ENCODE measurements around the gene ZG16B.

The ZG16B gene

GRCh38 chr16:2860826-2861567 lies 30.9 kb downstream of the ZG16B start:
- no peak for TF ChIP-seq TAF1 (IDR thresholded peaks at IDR 0.05; ENCODE audit: borderline replicate concordance, low read depth, low read length)
- no peak for TF ChIP-seq POLR2AphosphoS5 (IDR thresholded peaks at IDR 0.05; ENCODE audit: low read depth, low read length)
- TF ChIP-seq POLR2A (IDR thresholded peaks at IDR 0.05; ENCODE audit: low read depth, low read length), result no peak
- FAIRE-seq (no peak), DNase-seq (ENCODE audit: insufficient read length) (no peak)

GRCh38 chr16:2865651-2866050 lies 35.5 kb downstream of the ZG16B start:
- DNase-seq (ENCODE audit: insufficient read length) (no peak), FAIRE-seq (no peak)
- no peak for TF ChIP-seq POLR2A (IDR thresholded peaks at IDR 0.05; ENCODE audit: low read depth, low read length)
- TF ChIP-seq TAF1 (IDR thresholded peaks at IDR 0.05; ENCODE audit: borderline replicate concordance, low read depth, low read length), result no peak
- TF ChIP-seq POLR2AphosphoS5 (IDR thresholded peaks at IDR 0.05; ENCODE audit: low read depth, low read length), result no peak

DNA sequence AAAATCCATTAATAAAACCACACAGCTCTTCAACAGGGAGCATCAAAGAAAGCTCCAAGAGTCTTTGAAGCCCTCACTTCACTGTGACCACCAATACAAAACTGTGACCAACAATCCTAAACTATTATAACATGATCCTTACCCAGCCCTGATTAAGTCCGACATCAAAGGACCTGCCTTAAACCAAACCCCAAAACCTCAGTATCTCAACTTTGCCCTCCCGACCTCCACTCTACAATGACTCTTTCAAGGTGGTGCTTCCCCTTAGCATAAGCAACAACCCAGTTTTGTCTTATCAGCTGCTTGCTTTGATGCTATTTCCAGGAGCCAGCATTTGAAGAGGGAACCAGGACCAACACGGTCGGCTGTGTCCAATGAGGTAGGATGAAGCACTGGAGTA lies 36.3 kb downstream of the ZG16B start:
- DNase-seq (ENCODE audit: insufficient read length) (no peak), FAIRE-seq (no peak)
- TF ChIP-seq TAF1 (IDR thresholded peaks at IDR 0.05; ENCODE audit: borderline replicate concordance, low read depth, low read length) (no peak), POLR2A (IDR thresholded peaks at IDR 0.05; ENCODE audit: low read depth, low read length) (no peak), POLR2AphosphoS5 (IDR thresholded peaks at IDR 0.05; ENCODE audit: low read depth, low read length) (no peak)

GRCh38 chr16:2867661-2867986 lies 37.5 kb downstream of the ZG16B start:
- no peak for FAIRE-seq
- no peak for DNase-seq (ENCODE audit: insufficient read length)
- TF ChIP-seq POLR2AphosphoS5 (IDR thresholded peaks at IDR 0.05; ENCODE audit: low read depth, low read length), result no peak
- no peak for TF ChIP-seq TAF1 (IDR thresholded peaks at IDR 0.05; ENCODE audit: borderline replicate concordance, low read depth, low read length)
- TF ChIP-seq POLR2A (IDR thresholded peaks at IDR 0.05; ENCODE audit: low read depth, low read length), result no peak

DNA sequence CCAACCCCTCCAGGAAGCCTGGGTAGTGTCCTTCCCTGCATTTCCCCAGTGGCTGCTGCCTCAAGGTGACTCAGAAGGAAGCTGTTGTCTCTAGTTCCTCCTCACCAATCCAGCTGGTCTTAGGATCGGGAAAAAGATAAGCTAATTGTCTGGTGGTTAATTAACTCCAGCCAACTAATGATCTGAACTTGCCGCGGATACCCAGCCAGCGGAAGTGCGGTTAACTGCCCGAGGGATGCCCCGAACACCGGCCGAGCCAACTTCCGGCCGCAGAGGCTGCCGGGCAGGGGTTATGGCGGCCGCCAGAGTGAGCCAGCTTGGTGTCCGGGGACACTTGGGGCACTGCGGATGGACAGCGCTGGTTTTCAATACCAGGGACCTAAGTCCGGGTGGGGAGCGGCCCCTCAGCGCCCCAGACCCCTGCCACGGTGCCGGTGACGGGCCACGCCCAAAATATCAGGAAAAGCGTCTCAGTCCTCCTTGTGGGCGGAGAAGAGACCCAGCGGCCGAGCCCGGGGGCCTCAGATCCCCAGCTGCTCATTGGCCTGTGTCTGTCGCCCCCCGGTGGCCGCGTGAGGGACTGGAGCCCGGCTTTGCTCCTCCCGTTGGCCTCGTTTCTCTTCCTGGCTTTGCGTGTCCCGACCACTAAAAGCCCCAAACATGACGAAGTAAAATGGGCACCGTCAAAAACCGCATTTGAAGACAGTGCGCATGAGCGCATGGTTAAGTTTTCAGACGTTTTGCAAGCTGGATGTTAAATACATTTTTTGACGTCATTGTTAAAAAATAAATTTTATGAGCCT lies 38.1 kb downstream of the ZG16B start:
- DNase-seq (ENCODE audit: insufficient read length), result peak; percentile 98
- TF ChIP-seq POLR2A (IDR thresholded peaks at IDR 0.05; ENCODE audit: low read depth, low read length) (peak; percentile 86), POLR2AphosphoS5 (IDR thresholded peaks at IDR 0.05; ENCODE audit: low read depth, low read length) (peak; percentile 64; the same call in 1 of the 2 replicates), TAF1 (IDR thresholded peaks at IDR 0.05; ENCODE audit: borderline replicate concordance, low read depth, low read length) (peak; percentile 87)
- FAIRE-seq, result peak; percentile 89

DNA sequence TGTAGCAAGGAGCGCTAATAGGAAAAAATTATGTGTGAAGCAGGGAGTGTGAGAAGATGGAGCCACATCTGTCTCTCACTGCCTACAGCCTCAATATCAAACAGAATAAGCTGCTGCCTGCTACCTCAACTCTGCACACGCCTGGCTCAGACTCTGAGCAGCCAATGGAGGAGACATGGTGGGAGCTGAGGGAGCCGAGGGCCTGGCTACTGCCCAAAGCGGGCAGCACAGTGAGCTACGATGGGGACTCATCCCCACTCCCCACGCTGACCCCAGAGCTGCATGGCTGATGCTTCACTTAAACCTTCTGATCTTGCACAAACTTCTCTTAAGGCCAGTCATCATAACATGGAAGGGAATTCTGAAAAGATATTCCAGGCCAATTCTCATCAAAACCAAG lies 41.8 kb downstream of the ZG16B start:
- DNase-seq (ENCODE audit: insufficient read length) (no peak), FAIRE-seq (no peak)
- TF ChIP-seq TAF1 (IDR thresholded peaks at IDR 0.05; ENCODE audit: borderline replicate concordance, low read depth, low read length), result no peak

DNA sequence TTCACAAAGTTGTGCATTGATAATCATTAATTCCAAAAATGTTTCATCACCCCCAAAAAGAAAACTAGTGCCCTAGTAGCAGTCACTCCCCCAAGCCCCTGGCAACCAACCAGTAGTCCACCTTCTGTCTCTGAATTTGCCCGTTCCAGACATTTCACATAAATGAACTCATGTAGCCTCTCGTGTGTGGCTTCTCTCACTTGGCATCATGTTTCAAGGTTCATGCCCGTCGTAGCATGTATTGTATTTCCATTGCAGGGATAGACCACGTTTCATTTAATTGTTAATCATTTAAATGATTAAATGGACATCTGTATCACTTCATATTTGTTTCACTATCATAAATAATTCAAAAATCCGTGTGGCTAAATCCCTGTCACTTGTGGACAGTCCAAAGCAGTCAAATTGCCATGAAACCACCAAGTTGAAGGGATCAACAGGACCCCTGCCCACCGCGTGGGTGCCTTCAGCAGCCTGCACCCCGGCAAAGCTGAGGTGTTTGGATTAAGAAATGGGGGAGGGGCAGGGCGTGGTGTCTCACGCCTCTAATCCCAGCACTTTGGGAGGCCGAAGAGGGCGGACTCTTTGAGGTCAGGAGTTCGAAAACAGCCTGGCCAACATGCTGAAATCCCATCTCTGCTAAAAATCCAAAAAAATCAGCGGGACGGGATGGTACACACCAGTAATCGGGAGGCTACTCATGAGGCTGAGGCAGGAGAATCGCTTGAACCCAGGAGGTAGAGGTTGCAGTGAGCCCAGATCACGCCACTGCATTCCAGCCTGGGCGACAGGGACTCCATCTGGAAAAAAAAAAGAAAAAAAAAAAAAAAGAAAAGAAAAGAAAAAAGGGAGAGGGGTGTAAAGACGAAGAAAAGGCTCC lies 44.2 kb downstream of the ZG16B start:
- TF ChIP-seq POLR2A (IDR thresholded peaks at IDR 0.05; ENCODE audit: low read depth, low read length) (no peak), POLR2AphosphoS5 (IDR thresholded peaks at IDR 0.05; ENCODE audit: low read depth, low read length) (no peak), TAF1 (IDR thresholded peaks at IDR 0.05; ENCODE audit: borderline replicate concordance, low read depth, low read length) (no peak)
- FAIRE-seq, result no peak
- no peak for DNase-seq (ENCODE audit: insufficient read length)

DNA sequence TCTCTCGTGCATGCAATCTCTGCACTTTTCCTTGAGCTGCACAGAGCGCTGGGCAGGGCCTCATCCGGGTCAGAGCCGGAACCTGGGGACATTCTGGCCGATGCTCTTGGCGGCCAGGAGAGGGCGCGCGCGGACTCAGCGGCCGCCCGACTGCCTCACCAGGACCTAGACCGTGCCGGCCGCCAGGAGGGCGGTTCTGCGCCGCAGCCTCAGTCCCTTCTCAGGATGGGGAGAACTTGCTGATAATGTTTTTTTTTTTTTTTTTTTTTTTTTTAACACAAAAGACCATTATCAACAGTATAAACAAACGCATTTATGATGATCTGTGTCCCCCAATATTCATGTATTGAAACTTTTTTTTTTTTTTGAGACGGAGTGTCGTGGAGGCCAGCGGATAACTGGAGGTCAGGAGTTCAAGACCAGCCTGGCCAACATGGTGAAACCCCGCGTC lies 44.8 kb downstream of the ZG16B start:
- FAIRE-seq (peak; percentile 88), DNase-seq (ENCODE audit: insufficient read length) (peak; percentile 74)
- TF ChIP-seq TAF1 (IDR thresholded peaks at IDR 0.05; ENCODE audit: borderline replicate concordance, low read depth, low read length) (no peak), POLR2A (IDR thresholded peaks at IDR 0.05; ENCODE audit: low read depth, low read length) (no peak), POLR2AphosphoS5 (IDR thresholded peaks at IDR 0.05; ENCODE audit: low read depth, low read length) (no peak)

GRCh38 chr16:2879854-2880508 lies 49.9 kb downstream of the ZG16B start:
- no peak for TF ChIP-seq POLR2AphosphoS5 (IDR thresholded peaks at IDR 0.05; ENCODE audit: low read depth, low read length)
- TF ChIP-seq POLR2A (IDR thresholded peaks at IDR 0.05; ENCODE audit: low read depth, low read length), result no peak
- TF ChIP-seq TAF1 (IDR thresholded peaks at IDR 0.05; ENCODE audit: borderline replicate concordance, low read depth, low read length), result no peak
- FAIRE-seq (no peak), DNase-seq (ENCODE audit: insufficient read length) (no peak)

Data from GM12892 (cell line).